Neural progenitor cell (in vitro differentiated cells): ENCODE results near the gene TMEM45A.

Source experiments
- CTCF ChIP-seq: fragments of 200-600 bp; sonication (generic); IDR thresholded peaks from 2 replicates; pipeline ENCODE4 v1.5.1; 2017; ENCODE audit warnings: antibody characterized with exemption, mild to moderate bottlenecking
- EZH2phosphoT487 ChIP-seq: fragments of 200-600 bp; sonication (generic); IDR thresholded peaks from 2 replicates; pipeline ENCODE4 v1.6.1; 2017; ENCODE audit warnings: antibody characterized with exemption

GRCh38 chr3:100570811-100571210, 78.4 kb downstream of the TMEM45A start:
- no peak for TF ChIP-seq CTCF
- TF ChIP-seq EZH2phosphoT487 = no peak
